DOHH2 (cell line): Measurements from ENCODE around the gene MACROD2.

Experiments used
- CTCF ChIP-seq: fragments of 200-600 bp; sonication (generic); IDR thresholded peaks from one replicate; pipeline ENCODE4 v1.5.1; 2014; ENCODE audit warnings: antibody characterized with exemption, mild to moderate bottlenecking, low read depth, low read length; ENCODE audit not compliant: poor library complexity, severe bottlenecking
- EZH2phosphoT487 ChIP-seq: fragments of 200-600 bp; sonication (generic); IDR thresholded peaks from 2 replicates; pipeline ENCODE4 v1.6.1; 2017; ENCODE audit warnings: borderline replicate concordance, mild to moderate bottlenecking, antibody characterized with exemption, low read length, moderate library complexity, mixed read lengths

GRCh38 chr20:15241681-15242080 is 1246.4 kb downstream of the MACROD2 start:
- no peak for TF ChIP-seq CTCF
- no peak for TF ChIP-seq EZH2phosphoT487
